Thyroid gland (tissue), 4 donors: ENCODE results near the gene IVL. TPM values are rescaled to one million over a fixed set of nuclear protein-coding genes. Genes with fewer than 3 reads are reported as not detected.

Experiments
- DNase-seq, 2 donors: peaks; one replicate each; pipeline ENCODE4 v3.0.0-alpha.2; 2019
- H3K27ac ChIP-seq, 3 donors: fragments of 200-600 bp; sonication (generic); 1 replicate in 2 of 3; 2 replicates in 1 of 3; pipeline ENCODE4 v1.5.1; 2016 to 2019; ENCODE audit warnings: mild to moderate bottlenecking in 1 of 3, moderate library complexity in 1 of 3
- H3K27me3 ChIP-seq: fragments of 200-600 bp; sonication (generic); one replicate; pipeline ENCODE4 v1.5.1; 2019
- H3K36me3 ChIP-seq, 2 donors: fragments of 200-600 bp; sonication (generic); one replicate each; pipeline ENCODE4 v1.5.1; 2016 to 2019
- H3K4me1 ChIP-seq, 2 donors: fragments of 200-600 bp; sonication (generic); one replicate each; pipeline ENCODE4 v1.5.1; 2017 to 2019
- H3K4me3 ChIP-seq, 3 donors: fragments of 200-600 bp; sonication (generic); replicated peaks in 1 of 3; 1 replicate in 2 of 3; 2 replicates in 1 of 3; pipeline ENCODE4 v1.5.1; 2016; ENCODE audit warnings: mild to moderate bottlenecking in 1 of 3
- H3K9me3 ChIP-seq: fragments of 200-600 bp; sonication (generic); one replicate; pipeline ENCODE4 v1.5.1; 2017
- POLR2A ChIP-seq, 2 donors: fragments of 450-650 bp; IDR thresholded peaks; one replicate each; pipeline ENCODE4 v1.6.1; 2017; ENCODE audit warnings: antibody characterized with exemption in 2 of 2, mild to moderate bottlenecking in 2 of 2, moderate library complexity in 1 of 2
- WGBS, 2 donors: methylation state at CpG; one replicate each; pipeline ENCODE4 v1.1.5; 2017; 5-methylcytosine and 5-hydroxymethylcytosine counted together
- intact Hi-C: fragments of 100-400 bp; cut with DNase I; formaldehyde crosslinking; loops from one replicate; pipeline ENCODE4 v1.15.1; 2023
- total RNA-seq, 4 donors: library from RNA; depleted of rRNA; stranded (reverse); fragments of >200 nt; gene quantifications; one replicate each; pipeline ENCODE4 v1.2.3, GENCODE V29; 2016
- TF ChIP-seq, protein P1 (sequence below), 6 experiments: fragments of 200-600 bp in 3 of 6; fragments of 450-650 bp in 3 of 6; sonication (generic) in 3 of 6; IDR thresholded peaks; one replicate each; pipeline ENCODE4 v1.5.1; 2016 to 2019; ENCODE audit warnings: antibody characterized with exemption in 6 of 6, mild to moderate bottlenecking in 2 of 6, inconsistent platforms in 1 of 6, moderate library complexity in 1 of 6

Gene IVL
- total RNA-seq, 4 donors from 2014 or later = not detected

GRCh38 chr1:152886758-152887409 lies 21.5 kb upstream of the IVL start:
- Histone ChIP-seq H3K4me1 (no peaks in the 10 kb centered on the region), H3K27me3 (no peaks in the 10 kb centered on the region), H3K4me3 (no peak overlapping the region), H3K36me3 (no peaks in the 10 kb centered on the region), H3K27ac (no peak overlapping the region), H3K9me3 (no peaks in the 10 kb centered on the region)
- no peak for TF ChIP-seq POLR2A (IDR thresholded peaks at IDR 0.05)
- TF ChIP-seq, protein P1, sequence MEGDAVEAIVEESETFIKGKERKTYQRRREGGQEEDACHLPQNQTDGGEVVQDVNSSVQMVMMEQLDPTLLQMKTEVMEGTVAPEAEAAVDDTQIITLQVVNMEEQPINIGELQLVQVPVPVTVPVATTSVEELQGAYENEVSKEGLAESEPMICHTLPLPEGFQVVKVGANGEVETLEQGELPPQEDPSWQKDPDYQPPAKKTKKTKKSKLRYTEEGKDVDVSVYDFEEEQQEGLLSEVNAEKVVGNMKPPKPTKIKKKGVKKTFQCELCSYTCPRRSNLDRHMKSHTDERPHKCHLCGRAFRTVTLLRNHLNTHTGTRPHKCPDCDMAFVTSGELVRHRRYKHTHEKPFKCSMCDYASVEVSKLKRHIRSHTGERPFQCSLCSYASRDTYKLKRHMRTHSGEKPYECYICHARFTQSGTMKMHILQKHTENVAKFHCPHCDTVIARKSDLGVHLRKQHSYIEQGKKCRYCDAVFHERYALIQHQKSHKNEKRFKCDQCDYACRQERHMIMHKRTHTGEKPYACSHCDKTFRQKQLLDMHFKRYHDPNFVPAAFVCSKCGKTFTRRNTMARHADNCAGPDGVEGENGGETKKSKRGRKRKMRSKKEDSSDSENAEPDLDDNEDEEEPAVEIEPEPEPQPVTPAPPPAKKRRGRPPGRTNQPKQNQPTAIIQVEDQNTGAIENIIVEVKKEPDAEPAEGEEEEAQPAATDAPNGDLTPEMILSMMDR (IDR thresholded peaks at IDR 0.05) = no peak
- intact Hi-C loops = no loop called here
- no peak for DNase-seq
- WGBS, 2 donors = 53 to 77% methylated on average over 4 to 8 of the region's 8 CpGs

- Histone ChIP-seq H3K4me3 (no peak overlapping the region), H3K27ac (no peak overlapping the region), H3K27me3 (no peaks in the 10 kb centered on the region), H3K9me3 (no peaks in the 10 kb centered on the region), H3K4me1 (no peaks in the 10 kb centered on the region), H3K36me3 (no peaks in the 10 kb centered on the region)
- TF ChIP-seq, protein P1 (IDR thresholded peaks at IDR 0.05) = no peak
- TF ChIP-seq POLR2A (IDR thresholded peaks at IDR 0.05) = no peak
- intact Hi-C loops = no loop called here
- 94 to 97% methylated on average over 1 of the region's 1 CpG for WGBS, 2 donors
- no peak for DNase-seq
Observed at GRCh38 chr1:152888126-152888525, 20.2 kb upstream of the IVL start.

GRCh38 chr1:152899027-152899426 lies 9.3 kb upstream of the IVL start:
- no peak for DNase-seq
- H3K4me3 ChIP-seq = no peak overlapping the region
- TF ChIP-seq, protein P1 (IDR thresholded peaks at IDR 0.05) = no peak
- no peak for TF ChIP-seq POLR2A (IDR thresholded peaks at IDR 0.05)
- H3K4me1 ChIP-seq = peaks cover 0 to 6% of the 10 kb centered on the region in 2 donors
- 76 to 84% methylated on average over 4 of the region's 4 CpGs for WGBS, 2 donors
- H3K27me3 ChIP-seq = no peaks in the 10 kb centered on the region
- H3K9me3 ChIP-seq = no peaks in the 10 kb centered on the region
- no peaks in the 10 kb centered on the region for H3K36me3 ChIP-seq
- intact Hi-C loops = no loop called here
- H3K27ac ChIP-seq = no peak overlapping the region

DNA sequence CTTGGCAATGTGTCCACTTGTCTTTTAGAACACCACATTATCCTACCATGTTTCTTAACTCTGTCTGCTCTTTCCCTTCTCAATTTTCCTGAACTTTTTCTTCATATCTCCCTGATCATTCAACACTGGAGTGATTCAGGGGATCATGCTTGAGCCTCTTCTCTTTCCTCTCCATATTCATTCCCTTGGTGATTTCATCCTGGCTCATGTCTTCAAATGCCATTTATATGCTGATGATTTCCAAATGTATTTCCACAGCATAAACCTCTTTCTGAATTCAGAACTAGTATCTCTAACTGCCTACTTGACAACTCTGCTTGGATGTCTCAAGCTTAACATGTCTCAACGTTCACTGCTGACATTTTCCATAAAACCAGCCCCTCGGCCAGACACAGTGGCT lies 8.5 kb upstream of the IVL start:
- TF ChIP-seq, protein P1 (IDR thresholded peaks at IDR 0.05) = no peak
- Histone ChIP-seq H3K4me1 (peaks cover 0 to 6% of the 10 kb centered on the region in 2 donors), H3K27me3 (no peaks in the 10 kb centered on the region), H3K27ac (no peak overlapping the region), H3K9me3 (no peaks in the 10 kb centered on the region), H3K4me3 (no peak overlapping the region), H3K36me3 (no peaks in the 10 kb centered on the region)
- no peak for DNase-seq
- intact Hi-C loops = no loop called here
- 65 to 85% methylated on average over 2 of the region's 2 CpGs for WGBS, 2 donors

DNA sequence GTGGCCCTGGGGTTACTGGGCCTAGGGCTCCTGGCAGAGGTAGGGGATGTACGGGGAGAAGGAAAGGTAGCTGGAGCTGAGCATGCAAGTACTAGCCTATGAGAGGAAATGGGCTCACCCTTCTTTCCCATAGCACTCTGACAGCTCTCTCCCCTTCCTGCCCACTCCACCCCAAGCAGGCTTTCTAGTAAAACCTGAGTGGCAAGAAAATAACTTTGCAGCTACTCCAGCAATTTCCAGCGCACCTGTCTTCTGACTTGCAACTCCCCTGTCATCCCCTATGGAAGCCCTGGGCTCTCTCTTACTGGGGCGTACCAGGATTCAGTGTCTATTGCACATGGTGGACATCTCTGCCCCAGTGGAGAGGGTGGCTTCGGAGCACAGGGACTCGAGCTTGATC lies 6.7 kb upstream of the IVL start:
- TF ChIP-seq POLR2A (IDR thresholded peaks at IDR 0.05) = no peak
- TF ChIP-seq, protein P1 (IDR thresholded peaks at IDR 0.05) = no peak
- Histone ChIP-seq H3K4me3 (no peak overlapping the region), H3K27ac (no peak overlapping the region), H3K36me3 (no peaks in the 10 kb centered on the region), H3K9me3 (no peaks in the 10 kb centered on the region), H3K27me3 (no peaks in the 10 kb centered on the region), H3K4me1 (no peaks in the 10 kb centered on the region)
- intact Hi-C loops = no loop called here
- DNase-seq = no peak
- 87 to 89% methylated on average over 3 to 5 of the region's 5 CpGs for WGBS, 2 donors
